Measurements from ENCODE around the gene SHISAL1.

SHISAL1 gene

GRCh38 chr22:44292521-44292920, 20.2 kb downstream of the SHISAL1 start:
- no peak for DNase-seq (ENCODE audit: low spot score)
- no peak for TF ChIP-seq CTCF (IDR thresholded peaks at IDR 0.05)
- Histone ChIP-seq H3K27ac (no peak overlapping the region), H3K4me3 (no peak overlapping the region)

DNA sequence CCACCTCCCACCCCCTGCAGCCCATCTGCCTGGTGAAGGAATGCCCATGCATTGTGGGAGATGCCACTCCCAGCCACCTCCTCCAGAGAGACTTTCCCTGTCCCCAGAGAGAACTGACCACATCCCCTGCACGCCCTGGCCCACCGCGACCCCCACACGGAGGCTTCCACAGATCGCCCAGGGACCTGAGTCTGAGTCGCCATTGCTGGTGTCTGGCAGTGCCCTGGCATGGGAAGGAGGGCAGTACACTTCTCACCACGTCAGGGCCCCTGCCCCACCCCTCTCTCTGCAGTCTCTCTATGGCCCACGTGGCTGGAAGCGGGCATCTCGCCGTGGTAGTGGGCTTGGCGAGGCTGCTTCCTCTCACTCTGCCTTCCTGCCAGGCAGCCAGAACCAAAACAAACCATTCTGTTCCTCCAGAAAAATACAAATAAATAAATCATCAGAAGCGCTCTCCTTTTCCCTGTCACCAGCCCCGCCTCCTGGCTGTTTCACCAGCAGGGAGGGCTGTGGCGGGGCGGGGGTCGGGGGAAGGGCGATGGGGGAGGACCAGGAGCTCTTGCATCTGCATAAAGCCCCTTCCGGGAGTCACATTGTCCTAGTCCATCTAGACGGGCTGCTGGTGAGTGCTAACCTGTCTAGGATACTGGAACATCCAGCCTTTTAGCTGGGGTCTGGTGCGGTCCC, 20.9 kb downstream of the SHISAL1 start:
- H3K27ac ChIP-seq: no peak overlapping the region
- no peak for DNase-seq (ENCODE audit: low spot score)

GRCh38 chr22:44291265-44291664, 21.5 kb downstream of the SHISAL1 start:
- no peak for DNase-seq (ENCODE audit: low spot score)
- no peak for TF ChIP-seq CTCF (IDR thresholded peaks at IDR 0.05)
- Histone ChIP-seq H3K27ac (no peak overlapping the region), H3K4me3 (no peak overlapping the region)

More for the DNA sequence above, 20.9 kb downstream of the SHISAL1 start:
- no peak for TF ChIP-seq CTCF (IDR thresholded peaks at IDR 0.05)
- H3K4me3 ChIP-seq: no peak overlapping the region

- no peak overlapping the region for H3K27ac ChIP-seq
- TF ChIP-seq CTCF (IDR thresholded peaks at IDR 0.05): no peak
- no peak overlapping the region for H3K4me3 ChIP-seq
- DNase-seq (ENCODE audit: low spot score): no peak
Observed at GRCh38 chr22:44289414-44290171, 23.2 kb downstream of the SHISAL1 start.

DNA sequence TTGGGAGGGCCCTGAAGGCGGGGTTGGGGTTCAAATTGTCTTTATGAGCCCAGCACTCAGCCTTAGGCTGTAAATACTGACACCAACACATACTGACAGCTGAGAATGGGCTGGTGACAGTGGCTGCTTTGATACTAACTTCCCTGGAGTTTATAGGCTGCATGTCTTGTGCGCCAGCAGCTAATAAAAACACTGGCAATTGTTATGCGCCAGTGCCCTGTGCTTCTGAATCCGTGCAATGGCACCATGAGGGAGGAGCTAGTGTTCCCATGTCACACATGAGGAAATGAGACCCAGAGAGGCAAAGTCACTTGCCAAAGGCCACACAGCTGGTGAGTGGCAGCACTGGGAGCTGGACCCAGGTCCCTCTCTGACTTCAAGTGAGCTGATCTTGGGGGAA, 23.8 kb downstream of the SHISAL1 start:
- no peak overlapping the region for H3K27ac ChIP-seq
- DNase-seq (ENCODE audit: low spot score): no peak
- no peak for TF ChIP-seq CTCF (IDR thresholded peaks at IDR 0.05)

DNA sequence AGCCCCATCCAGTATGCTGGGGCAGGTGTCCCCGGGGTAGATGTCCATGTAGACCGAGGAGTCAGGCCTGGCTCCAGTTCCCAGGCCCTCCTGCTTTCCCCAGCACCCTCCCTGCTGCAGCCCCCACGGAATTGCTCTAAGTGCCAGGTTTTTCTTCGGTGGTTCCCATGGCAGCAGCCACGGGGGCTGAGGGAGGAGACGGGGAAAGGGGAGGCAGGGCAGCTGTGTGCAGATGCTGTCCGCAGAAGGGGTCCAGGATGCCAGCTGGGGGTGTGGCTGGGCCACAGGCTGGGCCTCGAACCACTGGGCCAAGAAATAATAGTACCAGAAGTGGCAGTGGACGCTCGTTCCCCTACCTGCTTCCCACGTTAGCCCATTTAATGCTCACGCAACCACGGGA, 25.0 kb downstream of the SHISAL1 start:
- Histone ChIP-seq H3K27ac (no peak overlapping the region), H3K4me3 (no peak overlapping the region)
- DNase-seq (ENCODE audit: low spot score): no peak
- TF ChIP-seq CTCF (IDR thresholded peaks at IDR 0.05): no peak

More for the DNA sequence above, 23.8 kb downstream of the SHISAL1 start:
- no peak overlapping the region for H3K4me3 ChIP-seq
